ENCODE measurements around the gene ADAM23. TPM values are rescaled to one million over a fixed set of nuclear protein-coding genes. Genes with fewer than 3 reads are reported as not detected.
"Not testable (repeated sequence)": the region's sequence is repeated elsewhere in the genome, so short reads cannot be mapped to it uniquely, and the experiment has no call there.

Gene ADAM23, protein sequence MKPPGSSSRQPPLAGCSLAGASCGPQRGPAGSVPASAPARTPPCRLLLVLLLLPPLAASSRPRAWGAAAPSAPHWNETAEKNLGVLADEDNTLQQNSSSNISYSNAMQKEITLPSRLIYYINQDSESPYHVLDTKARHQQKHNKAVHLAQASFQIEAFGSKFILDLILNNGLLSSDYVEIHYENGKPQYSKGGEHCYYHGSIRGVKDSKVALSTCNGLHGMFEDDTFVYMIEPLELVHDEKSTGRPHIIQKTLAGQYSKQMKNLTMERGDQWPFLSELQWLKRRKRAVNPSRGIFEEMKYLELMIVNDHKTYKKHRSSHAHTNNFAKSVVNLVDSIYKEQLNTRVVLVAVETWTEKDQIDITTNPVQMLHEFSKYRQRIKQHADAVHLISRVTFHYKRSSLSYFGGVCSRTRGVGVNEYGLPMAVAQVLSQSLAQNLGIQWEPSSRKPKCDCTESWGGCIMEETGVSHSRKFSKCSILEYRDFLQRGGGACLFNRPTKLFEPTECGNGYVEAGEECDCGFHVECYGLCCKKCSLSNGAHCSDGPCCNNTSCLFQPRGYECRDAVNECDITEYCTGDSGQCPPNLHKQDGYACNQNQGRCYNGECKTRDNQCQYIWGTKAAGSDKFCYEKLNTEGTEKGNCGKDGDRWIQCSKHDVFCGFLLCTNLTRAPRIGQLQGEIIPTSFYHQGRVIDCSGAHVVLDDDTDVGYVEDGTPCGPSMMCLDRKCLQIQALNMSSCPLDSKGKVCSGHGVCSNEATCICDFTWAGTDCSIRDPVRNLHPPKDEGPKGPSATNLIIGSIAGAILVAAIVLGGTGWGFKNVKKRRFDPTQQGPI
- total RNA-seq, result 1.1 TPM
- long read RNA-seq, full-length matches to known transcripts, result 1 of 3 reads
- long read RNA-seq, partial matches to known transcripts, result 0 of 3 reads
- long read RNA-seq, other reads (novel, unspliced or antisense), result 2 of 3 reads

DNA sequence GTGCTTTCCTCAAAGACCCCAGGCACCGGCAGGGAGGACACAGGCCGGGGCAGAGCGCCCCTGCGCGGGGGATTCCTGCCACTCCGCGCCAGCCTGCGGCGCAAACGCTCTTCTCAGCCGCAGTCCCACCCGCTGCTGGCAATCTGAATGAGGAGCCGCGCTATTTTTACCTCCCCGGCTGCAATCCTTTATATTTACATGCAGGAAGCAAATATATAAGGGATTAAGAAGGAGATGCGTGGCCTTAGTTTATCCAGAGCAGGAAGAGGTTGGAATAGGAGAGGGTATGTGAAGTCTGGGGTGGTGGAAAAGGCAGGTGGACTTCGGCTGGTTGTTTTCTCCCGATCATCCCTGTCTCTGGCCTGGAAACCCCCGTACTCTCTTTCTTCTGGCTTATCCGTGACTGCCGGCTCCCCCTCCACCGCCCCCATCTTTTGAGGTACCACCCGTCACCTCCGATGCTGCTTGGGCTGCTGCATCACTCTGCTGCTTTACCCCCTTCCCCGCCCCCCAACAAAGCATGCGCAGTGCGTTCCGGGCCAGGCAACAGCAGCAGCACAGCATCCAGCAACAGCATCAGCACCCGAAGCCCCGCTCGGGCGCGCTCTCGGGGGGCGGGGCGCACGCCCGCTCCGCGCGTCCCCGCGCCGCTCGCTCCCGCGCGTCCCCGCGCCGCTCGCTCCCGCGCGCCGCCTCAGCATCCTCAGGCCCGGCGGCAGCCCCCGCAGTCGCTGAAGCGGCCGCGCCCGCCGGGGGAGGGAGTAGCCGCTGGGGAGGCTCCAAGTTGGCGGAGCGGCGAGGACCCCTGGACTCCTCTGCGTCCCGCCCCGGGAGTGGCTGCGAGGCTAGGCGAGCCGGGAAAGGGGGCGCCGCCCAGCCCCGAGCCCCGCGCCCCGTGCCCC is at the start of gene ADAM23:
ADAM23 (plus strand) TSS at position 700 of the 902 bp plus-strand sequence. CDS start 335 bp downstream, outside the sequence.
- no peak for DNase-seq (ENCODE audit: low spot score)

DNA sequence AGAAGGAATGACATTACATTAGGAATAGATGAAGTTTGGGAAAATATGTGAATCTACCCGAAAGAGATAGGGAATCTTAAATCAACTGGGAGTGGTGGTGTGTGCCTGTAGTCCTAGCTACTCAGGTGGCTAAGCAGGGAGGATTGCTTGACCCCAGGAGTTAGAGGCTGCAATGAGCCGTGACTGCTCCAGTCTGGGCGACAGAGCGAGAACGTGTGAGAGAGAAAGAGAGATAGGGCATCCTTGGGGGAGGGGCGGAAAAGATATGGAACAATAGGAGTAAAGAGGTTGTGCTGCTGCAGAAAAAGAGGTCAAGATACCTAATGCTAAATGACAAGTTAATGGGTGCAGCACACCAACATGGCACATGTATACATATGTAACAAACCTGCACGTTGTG is 47.1 kb upstream of the ADAM23 start:
- DNase-seq (ENCODE audit: low spot score), result no peak

DNA sequence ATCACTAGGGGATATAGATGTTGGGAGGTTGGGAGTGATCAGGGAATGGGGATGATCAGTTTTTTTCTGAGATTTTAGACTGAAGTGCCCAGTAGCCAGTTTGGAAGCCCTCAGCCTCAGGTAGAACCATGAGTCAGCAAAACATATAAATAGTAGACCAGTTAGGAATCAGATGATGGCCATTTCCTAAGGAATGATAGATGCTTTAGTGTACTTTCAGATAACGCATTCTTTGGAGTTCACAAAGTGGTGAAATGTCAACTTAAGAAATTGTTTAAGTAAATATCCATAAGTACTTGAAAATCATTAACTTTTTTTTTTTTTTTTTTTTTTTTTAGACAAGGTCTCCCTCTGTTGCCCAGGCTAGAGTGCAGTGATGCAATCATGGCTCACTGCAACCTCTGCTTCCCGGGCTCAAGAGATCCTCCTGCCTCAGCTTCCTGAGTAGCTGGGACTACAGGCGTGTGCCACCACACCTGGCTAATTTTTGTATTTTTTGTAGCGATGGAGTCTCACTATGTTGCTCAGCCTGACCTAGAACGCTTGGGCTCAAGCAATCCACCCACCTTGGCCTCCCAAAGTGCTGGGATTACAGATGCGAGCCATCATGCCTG is 40.3 kb upstream of the ADAM23 start:
- DNase-seq (ENCODE audit: low spot score), result not testable (repeated sequence)

DNA sequence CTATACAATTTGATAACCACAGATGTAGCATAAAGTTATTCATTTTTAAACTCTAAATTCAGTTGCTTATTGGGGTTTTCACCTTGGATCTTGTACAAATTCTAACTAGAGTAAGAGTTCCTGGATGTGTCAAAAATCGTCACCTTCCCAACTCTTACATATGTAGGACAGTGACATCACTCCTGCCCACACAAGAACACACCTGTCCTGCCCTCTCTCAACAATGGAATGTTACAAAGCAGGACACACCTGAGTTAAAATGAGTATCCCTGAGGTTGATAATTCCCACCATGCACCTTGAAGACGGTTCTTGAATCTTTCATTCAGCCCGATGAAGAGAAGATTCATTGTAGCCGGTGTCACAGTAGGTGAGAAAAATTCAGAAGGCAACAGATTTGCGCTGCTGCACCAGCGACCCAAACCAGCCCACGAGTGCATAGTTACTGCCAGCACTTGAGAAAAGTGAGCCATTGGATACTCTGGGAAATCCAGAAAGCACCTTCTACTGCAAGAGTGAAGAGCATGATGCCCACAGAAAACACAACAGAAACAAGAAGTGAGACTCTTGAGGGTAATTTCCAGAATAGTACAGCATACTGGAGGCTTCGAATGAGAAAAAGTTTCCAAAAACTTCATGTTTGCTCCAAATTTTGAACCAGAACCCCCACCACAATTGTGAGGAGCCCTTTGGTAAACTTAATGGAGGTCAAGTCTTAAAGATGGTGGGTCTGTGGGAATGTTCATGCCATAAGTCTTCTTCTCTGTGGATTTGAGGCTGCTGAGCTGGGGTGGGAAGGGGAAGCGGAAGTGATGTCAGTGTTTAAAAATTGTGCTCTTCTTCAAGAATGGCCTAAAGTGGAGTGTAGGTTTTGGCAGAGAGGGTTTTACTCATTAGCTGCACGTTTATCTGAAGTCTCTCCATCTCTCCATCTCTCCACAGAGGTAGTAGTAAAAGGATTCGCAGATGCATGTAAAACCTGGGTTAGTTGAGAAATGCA is 34.7 kb upstream of the ADAM23 start:
- DNase-seq (ENCODE audit: low spot score), result no peak

DNA sequence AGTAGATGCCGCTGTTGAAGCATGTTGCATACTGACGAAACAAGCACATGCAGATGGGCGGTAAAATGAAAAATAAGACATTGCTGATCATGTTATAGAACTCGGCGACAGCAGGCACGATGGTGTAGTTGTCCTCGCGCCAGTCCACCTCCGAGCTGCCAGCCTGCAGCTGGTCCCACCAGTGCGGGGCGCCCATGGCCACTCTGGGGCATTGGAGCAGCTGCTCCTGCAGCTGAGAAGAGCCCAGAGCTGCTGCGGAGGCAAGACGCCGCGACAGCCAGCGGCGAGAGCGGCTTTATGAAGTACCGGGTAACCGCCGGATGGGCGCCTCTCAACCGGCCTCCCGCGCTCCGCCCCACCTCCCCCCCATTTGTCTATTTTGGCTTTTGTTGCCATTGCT is 32.6 kb upstream of the ADAM23 start:
- DNase-seq (ENCODE audit: low spot score), result no peak

DNA sequence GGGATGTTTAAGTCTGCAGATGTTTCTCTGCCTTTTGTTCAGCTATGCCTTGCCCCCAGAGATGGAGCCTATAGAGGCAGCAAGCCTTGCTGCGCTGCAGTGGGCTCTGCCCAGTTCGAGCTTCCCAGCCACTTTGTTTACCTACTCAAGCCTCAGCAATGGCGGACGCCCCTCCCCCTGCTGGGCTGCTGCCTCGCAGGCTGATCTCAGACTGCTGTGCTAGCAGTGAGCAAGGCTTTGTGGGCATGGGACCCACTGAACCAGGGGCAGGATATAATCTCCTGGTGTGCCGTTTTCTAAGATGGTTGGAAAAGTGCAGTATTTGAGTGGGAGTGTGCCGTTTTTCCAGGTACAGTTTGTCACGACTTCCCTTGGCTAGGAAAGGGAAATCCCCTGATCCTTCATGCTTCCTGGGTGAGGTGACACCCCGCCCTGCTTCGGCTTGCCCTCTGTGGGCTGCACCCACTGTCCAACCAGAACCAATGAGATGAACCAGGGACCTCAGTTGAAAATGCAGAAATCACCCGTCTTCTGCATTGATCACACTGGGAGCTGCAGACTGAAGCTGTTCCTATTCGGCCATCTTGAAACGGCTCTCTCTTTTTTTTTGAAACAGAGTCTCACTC is 27.6 kb upstream of the ADAM23 start:
- DNase-seq (ENCODE audit: low spot score), result no peak

DNA sequence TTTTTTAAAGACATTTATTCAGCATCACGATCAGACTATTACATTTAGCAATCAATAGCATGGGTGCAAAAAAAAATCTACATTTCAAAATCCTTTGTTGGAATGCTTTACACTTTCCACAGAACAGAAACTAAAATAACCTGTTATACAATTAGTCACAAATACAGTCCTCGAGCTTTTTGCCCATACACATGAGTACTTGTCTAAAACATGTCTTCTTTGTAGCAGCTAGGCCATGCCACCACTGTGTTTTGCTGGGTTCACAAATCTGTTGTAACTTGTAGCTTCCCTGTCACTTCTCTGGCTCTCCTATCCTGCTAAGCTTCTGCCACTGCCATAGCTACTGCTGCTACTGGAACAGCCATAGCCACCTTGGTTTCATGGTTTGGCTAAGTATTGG is 24.4 kb upstream of the ADAM23 start:
- DNase-seq (ENCODE audit: low spot score), result no peak

DNA sequence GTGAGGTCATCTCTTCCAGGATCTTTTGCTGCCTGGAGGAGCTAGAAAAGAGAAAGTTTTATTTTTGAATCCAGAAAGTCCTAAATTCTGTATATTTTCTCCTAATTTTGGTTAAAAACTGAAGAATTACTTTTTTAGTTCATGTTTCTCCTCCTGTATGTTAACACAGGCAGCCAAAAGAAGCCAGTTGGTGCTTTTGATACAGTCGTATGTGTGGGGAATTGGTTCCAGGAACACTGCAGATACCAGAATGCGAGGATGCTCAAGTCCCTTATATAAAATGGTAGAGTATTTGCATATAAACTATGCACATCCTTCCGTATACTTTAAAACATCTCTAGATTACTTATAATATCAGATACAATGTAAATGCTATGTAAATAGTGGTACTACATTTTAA is 22.6 kb upstream of the ADAM23 start:
- no peak for DNase-seq (ENCODE audit: low spot score)

DNA sequence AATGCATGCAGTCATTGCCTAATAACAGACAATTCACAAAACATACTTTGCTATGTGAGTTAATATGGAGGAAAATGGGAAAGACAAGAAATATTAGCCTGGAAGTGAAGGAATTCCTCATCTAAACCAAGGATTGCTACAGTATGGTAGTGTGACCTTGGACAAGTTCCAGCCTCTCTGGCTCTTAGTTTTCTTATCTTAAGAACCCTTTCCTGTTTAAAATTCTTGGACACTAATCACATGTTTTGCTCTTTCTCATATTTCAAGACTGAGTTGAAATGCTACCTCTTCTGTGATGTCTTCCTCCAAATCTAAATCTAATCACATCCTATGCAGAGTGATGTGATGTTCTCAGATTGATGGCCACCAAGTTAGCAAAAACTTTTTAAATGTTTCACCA is 20.8 kb upstream of the ADAM23 start:
- DNase-seq (ENCODE audit: low spot score), result no peak

DNA sequence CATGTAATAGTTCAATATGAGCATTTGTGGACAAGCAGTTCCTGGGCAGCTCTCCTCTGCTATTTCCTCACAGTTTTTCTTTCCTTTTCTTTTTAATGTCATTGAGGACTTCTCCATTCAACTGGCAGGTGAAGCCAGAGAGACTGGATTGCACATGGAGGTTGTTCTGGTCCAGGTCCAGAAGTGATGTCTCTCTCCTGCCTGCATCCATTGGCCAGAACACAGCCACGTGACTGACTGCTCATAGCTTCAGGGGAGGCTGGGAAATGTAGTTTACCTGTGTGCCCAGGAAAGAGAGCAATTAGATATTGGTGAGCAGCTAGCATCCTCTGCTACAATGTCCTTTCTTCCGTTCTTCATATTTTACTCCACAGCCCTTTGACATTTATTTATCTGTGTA is 20.2 kb upstream of the ADAM23 start:
- DNase-seq (ENCODE audit: low spot score), result no peak

DNA sequence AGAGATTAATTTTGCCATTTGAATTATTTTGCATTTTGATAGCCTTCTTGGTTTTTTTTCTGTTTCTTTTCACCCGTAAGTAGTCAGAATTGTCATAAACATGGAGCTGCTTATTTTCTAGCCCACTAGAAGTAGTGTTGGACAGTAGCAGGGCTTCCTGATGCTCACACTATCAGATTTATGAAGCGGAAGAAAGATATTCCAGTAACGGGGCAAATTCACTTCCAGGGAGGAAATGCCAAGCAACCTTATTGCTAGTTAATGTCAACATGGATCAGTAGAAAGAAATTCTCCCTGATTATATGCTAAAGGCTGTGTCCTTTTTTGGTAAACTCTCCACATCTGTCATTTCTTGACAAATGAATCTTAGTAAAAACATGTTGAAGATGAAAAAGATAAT is 19.2 kb upstream of the ADAM23 start:
- DNase-seq (ENCODE audit: low spot score), result no peak

DNA sequence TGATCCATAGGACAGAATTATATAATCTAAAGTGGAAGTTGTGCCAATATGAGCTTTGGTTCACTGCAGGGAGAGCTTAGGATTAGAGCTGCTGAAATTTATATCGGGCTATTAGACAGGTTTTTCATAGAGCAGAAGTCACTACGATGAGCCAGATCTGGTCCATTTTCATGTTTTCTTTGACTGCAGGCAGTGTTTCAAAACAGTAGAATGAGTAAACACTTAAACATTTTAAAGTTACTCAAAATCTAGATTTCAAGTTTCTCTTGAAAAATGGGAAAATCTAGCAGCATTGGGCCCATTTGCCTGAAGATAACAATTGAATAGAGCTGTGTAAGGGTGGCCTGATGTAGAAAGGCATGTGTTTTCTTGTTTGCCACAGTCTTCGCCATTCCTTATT is 14.5 kb upstream of the ADAM23 start:
- no peak for DNase-seq (ENCODE audit: low spot score)

DNA sequence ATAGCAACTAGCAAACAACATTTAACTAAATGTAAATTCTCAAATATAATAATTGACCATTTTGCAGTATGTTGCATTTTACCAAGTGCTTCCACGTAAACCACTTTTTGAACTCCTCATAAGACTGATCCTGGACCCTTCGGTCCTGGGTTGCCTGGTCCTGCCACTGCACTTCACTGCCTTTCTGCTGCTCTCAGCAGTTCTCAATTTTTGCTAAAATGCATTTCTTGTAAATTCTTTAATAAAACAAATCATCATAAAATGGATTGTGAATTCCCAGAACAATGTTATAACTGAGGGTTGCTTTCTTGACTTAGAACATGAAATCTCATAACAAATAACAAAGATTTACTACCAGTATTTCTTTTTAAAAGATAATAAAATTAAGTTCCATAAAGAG is 12.9 kb upstream of the ADAM23 start:
- no peak for DNase-seq (ENCODE audit: low spot score)

DNA sequence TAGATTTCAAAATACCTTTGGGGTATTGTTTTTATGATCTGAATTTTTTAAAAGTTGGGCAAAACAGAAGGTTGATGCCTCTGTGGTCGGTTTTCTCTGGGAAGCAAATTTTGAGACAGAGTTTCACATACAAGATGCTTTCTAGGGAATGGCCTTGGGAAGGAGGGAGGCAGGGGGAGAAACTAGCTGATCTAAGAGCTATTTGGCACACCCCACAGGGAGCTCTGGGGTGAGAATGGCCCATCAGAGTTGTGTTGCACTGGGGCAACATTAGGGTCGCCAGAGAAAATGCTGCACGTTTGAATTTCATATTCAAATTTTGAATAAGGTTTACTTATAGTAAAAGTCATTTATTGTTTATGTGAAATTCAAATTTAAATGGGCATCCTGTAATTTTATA is 11.9 kb upstream of the ADAM23 start:
- DNase-seq (ENCODE audit: low spot score), result no peak

DNA sequence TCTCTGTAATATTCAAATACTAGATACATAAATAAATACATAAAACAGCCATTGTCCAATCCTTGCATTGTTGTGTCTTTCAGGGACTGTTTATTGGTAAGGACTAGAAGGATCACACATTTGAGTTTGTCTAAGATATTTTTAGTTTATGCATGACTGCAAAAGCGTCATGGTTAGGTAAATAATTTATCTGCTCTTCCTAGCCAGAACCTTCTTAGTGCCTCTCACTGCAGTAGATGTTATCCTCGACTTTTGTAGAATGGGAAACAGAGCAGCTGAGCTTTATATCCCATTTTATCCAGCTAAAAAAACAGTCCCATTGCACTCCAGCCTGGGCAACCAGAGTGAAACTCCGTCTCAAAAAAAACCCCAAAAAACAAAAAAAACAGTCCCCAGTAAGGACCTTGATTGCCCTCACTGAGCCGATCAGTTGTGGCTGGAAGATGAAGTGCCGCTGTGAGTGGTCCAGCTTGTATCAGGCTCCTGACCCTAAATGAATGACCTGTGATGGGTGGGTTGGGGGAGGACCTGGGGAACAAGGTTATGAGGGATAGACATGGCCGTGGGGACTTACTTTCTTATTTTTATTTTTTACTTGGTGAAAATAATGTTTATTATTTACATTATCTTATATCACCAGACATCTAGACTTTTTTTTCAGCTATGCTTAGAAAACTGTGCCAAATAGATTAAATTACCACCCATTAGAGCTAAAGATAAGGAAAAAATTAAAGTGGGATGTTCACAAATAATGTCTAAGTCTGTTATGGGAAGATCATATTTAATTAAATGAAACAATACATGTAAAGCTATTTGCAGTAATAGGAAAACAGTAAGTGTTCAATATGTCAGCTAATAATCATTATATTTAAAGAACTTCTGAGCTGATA is 10.9 kb upstream of the ADAM23 start:
- no peak for DNase-seq (ENCODE audit: low spot score)

DNA sequence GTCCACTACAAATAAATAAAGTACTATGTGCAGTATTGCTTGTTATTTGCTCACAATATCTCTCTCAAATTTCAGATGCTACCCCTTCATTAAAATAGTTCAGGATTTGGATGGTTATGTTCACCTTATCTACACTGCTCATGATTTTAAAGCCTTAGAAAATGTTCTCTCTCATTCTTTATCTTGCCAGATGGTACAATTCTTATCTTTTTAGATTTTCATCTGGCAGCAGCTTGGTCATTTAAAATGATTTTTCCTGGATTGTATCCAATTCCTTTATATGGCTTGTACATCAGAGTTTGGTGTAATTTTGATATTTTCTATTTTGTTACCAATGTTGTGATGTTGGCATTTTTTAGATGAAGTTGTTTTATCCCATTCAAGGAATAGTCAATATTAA is 10.1 kb upstream of the ADAM23 start:
- no peak for DNase-seq (ENCODE audit: low spot score)

DNA sequence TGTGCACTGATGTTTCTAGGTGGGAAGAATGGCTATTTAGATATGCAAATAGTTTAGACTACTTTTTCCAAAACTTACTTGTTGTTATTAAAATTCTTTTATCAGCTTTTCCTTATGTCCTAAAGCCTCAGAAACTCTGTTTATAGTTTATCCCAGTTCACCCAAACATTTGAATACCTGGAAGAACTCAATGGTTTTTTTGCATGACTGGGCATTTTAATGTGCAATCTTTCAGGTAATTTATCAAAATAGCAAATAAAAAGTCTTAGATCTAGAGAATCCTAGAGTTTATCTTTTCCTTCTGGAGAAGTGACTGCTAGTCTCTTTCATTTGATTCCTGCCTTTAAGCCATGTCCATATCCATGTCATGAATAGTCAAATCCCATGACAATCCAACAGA is 9.6 kb upstream of the ADAM23 start:
- DNase-seq (ENCODE audit: low spot score), result no peak

DNA sequence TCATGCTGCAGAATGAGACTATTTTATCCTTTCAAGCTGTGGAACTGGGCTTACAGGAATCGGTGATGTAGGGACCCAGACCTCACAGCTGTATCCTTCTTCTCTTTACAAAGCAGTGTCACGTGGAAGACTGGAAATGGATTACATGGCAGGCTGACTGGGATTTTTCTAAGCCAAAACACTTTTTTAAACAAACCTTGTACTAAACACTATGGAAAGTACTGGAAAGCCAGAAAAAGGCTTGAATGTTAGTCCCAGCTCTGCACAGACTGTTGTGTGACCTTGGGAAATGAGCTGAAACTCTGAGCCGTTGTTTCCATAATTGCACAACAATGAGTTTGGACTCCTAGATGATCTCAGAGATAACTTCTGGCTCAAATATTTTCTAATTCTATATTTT is 7.6 kb upstream of the ADAM23 start:
- DNase-seq (ENCODE audit: low spot score), result no peak
